ENCODE data around the gene SYCP2.

The SYCP2 gene

DNA sequence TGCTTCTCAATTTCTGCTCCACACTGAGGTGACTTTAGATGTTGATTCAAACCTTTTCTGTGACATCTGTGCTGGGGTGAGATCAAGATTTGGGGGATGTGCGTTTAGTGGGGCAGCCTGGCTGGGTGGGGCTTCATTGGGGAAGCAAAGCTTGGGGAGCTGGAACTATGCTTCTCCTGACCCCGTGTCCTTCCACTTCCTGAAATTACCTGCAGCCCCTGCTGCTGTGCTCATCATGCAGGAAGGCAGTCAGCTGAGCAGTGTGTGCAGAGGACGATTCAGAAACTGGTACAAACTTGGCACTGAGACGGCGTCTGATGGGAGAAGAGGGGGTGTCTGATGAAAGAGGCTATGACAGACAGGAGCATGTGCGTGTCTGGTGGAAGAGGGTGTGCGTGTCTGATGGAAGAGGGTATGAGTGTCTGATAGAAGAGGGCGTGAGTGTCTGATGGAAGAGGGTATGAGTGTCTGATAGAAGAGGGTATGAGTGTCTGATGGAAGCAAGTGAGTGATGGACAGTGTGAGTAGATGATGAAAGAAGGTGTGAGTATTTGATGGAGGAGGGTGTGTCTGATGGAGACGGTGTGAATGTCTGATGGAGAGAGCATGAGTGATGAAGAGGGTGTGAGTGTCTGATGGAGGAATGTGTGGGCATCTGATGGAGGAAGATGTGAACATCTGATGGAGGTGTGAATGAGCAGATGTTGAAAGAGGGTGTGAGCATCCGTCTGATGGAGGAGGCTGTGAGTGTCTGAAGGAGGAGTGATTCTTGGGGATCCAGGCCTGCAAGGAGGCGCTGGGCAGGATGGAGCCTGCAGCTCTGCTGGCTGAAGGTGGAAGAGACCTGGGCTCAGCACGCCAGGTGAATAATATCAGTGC, 103.4 kb downstream of the SYCP2 start:
- TF ChIP-seq, protein P1, sequence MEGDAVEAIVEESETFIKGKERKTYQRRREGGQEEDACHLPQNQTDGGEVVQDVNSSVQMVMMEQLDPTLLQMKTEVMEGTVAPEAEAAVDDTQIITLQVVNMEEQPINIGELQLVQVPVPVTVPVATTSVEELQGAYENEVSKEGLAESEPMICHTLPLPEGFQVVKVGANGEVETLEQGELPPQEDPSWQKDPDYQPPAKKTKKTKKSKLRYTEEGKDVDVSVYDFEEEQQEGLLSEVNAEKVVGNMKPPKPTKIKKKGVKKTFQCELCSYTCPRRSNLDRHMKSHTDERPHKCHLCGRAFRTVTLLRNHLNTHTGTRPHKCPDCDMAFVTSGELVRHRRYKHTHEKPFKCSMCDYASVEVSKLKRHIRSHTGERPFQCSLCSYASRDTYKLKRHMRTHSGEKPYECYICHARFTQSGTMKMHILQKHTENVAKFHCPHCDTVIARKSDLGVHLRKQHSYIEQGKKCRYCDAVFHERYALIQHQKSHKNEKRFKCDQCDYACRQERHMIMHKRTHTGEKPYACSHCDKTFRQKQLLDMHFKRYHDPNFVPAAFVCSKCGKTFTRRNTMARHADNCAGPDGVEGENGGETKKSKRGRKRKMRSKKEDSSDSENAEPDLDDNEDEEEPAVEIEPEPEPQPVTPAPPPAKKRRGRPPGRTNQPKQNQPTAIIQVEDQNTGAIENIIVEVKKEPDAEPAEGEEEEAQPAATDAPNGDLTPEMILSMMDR (IDR thresholded peaks at IDR 0.05; ENCODE audit: extremely low read depth, insufficient read depth, missing control alignments) = no peak
- DNase-seq (ENCODE audit: low spot score) = no peak
- in situ Hi-C loops (cut with MboI; ENCODE audit: low pct_unique_long_range_greater_than_20kb, low sequenced_read_pairs, unreplicated experiment) = no loop called here

DNA sequence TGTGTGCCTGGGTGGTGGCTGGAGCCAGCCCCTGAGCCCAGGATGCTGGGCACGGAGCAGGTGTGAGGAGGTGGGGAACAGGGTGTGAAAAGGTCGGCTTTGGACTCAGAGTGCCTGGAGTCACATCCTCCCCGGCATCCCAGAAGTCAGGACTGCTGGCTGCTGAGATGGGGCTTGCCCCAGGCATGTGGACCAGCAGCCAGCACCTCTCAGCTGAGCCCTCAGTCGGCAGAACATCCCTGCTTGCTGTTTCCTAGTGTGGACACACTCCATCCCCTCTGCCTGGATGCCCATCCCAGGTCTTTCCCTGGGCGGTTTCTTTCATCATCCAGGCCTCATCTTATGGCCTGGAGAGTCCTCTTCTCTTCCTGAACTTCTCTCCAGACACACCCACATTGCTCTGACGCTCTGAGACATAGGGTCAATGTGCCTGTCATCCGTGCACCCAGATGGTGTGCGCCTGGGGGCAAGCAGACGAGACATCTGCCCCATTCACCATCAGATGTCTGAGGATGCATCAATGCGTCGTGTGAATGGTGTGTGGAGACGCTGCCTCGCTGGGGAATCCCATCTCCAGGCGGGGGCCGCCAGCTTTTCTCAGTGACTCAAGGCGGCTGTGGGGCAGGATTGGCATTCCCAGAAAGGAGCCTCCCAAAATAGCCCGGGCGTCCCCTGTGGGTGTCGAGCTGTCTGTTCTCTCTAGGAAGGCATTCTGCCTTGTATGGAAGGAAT, 104.2 kb downstream of the SYCP2 start:
- peak; percentile 7 for DNase-seq (ENCODE audit: low spot score)
- TF ChIP-seq, protein P1 (IDR thresholded peaks at IDR 0.05; ENCODE audit: extremely low read depth, insufficient read depth, missing control alignments) = no peak
- in situ Hi-C loops (cut with MboI; ENCODE audit: low pct_unique_long_range_greater_than_20kb, low sequenced_read_pairs, unreplicated experiment) = no loop called here

GRCh38 chr20:59828125-59829053, 105.0 kb downstream of the SYCP2 start:
- in situ Hi-C loops (cut with MboI; ENCODE audit: low pct_unique_long_range_greater_than_20kb, low sequenced_read_pairs, unreplicated experiment) = no loop called here
- TF ChIP-seq, protein P1 (IDR thresholded peaks at IDR 0.05; ENCODE audit: extremely low read depth, insufficient read depth, missing control alignments) = no peak
- DNase-seq (ENCODE audit: low spot score) = no peak

DNA sequence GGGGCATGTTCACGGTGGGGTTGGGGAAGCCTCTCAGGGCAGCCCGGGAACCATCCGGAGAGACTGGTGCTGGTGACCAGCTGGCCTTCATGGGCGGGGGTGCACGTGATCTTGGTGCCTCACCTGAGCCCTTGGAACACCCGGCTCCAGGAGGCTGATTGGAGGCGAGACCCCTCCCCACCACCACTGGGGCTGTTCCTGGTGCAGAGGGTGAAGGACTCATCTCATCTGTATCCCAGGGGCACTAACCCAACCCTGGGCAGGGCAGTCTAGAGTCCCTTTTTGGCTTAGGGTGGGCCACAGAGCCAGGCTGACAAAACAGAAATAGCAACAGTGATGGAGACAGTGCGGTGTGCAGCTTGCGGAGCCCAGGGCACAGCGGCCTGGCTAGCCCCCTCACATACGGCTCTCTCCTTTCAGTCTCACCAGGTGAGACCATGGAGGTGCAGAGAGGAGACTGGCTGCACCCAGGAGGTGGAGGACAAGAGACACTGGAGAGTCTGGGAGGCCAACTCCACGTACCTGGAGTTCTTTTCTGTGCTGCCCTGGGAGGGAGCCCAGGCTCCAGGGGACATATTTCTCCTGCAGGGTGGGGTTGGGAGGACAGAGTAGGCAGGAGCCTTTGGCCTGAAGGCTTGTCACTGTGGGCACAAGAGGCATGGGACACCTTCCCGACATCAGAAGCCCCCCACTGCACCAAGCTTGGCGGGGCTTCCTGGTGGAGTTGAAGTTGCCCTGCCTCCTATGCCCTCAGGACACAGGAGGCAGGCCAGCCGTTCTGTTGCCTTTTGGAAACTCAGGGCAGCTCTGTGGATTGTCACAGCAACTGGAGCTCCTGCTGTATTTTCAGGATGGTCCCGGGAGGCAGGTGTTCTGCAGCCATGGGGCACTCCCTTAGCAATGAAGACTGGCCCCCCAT, 106.0 kb downstream of the SYCP2 start:
- no peak for DNase-seq (ENCODE audit: low spot score)
- in situ Hi-C loops (cut with MboI; ENCODE audit: low pct_unique_long_range_greater_than_20kb, low sequenced_read_pairs, unreplicated experiment) = no loop called here
- TF ChIP-seq, protein P1 (IDR thresholded peaks at IDR 0.05; ENCODE audit: extremely low read depth, insufficient read depth, missing control alignments) = no peak

DNA sequence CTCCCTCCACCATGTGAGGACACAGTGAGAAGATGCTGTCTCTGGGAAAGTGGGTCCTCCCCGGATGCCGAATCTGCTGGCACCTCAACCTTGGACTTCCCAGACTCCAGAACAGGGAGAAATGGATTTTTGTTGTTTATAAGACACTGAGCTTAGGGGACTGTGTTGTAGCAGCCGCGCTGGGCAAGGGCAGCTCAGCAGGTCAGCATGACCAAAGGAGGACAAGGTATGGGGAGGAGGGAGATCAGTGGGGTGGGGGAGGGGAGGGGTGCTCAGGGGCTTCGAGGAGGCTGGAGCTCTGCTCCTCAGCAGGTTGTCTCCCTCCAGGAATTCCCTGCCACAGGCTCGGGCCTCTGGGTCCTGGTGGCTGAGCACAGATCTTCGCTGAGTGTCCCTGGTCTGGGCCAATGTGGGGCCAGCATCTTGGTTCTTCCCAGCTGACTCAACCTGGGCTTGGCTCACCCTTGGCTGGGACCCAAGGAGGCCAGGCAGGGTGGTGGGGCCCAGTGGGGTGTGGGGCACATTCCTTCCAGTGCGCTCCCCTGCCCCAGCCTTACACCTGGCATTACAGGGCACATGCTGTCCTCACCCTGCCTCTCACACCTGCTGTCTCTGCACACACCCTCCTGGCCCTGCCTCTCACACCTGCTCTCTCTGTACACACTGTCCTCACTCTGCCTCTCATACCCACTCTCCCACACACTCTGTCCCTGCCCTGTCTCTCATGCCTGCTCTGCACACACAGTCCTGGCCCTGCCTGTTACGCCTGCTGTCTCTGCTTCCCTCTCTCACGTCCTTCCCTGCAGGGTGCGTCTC, 107.3 kb downstream of the SYCP2 start:
- no peak for DNase-seq (ENCODE audit: low spot score)
- in situ Hi-C loops (cut with MboI; ENCODE audit: low pct_unique_long_range_greater_than_20kb, low sequenced_read_pairs, unreplicated experiment) = no loop called here
- TF ChIP-seq, protein P1 (IDR thresholded peaks at IDR 0.05; ENCODE audit: extremely low read depth, insufficient read depth, missing control alignments) = no peak
